Measurements from ENCODE around the gene LIN28B.

Gene LIN28B

DNA sequence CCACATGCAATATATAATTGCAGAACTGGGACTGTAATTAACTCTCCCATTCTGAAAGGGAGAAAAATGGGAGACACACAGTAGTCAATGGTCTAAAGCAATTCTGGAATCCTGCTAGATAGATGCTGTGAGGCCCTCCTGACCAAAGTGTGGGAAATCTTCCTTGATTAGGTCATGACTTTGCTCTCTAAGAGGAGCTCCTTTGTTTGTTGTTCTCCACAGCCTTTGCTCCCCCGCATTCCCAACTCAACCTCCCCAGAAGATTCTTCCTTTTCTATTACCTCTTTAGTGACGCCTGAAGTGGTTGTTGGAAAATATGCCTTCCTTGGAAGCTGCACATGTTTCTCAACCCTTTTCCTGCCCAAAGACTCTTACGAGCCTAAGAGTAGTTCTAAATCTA, 28.8 kb upstream of the LIN28B start:
- no peak overlapping the region for H3K23ac ChIP-seq (ENCODE audit: low read length)
- H3K9me3 ChIP-seq (ENCODE audit: insufficient read depth, low read depth, low read length), result no peaks in the 10 kb centered on the region
- no peak overlapping the region for H3K4ac ChIP-seq (ENCODE audit: low read depth, low read length)
- no peak overlapping the region for H2BK12ac ChIP-seq (ENCODE audit: low read length)
- no peak overlapping the region for H4K8ac ChIP-seq (ENCODE audit: low read depth, low read length)
- no peak overlapping the region for H3K9ac ChIP-seq (ENCODE audit: low read length)
- H2AFZ ChIP-seq (ENCODE audit: insufficient read depth, low read length, poor library complexity), result no peak overlapping the region
- no peaks in the 10 kb centered on the region for H3K36me3 ChIP-seq (ENCODE audit: control insufficient read depth in 1 of 2, insufficient read depth in 2 of 2, low read length in 2 of 2)
- no peak for DNase-seq
- H4K12ac ChIP-seq (ENCODE audit: low read depth, low read length), result no peak overlapping the region
- H3K4me1 ChIP-seq (ENCODE audit: control insufficient read depth in 1 of 2, insufficient read depth in 2 of 2, low read length in 2 of 2), result peaks cover 2 to 4% of the 10 kb centered on the region in 2 experiments
- no peaks in the 10 kb centered on the region for H3K27me3 ChIP-seq (ENCODE audit: insufficient read depth, low read length)
- H3K27ac ChIP-seq (ENCODE audit: low read depth, low read length), result no peak overlapping the region
- no peak overlapping the region for H3K18ac ChIP-seq (ENCODE audit: low read length)
- no peak overlapping the region for H2BK120ac ChIP-seq (ENCODE audit: insufficient read depth, low read length, poor library complexity)
- no peak overlapping the region for H3K4me2 ChIP-seq (ENCODE audit: low read length)
- no peaks in the 10 kb centered on the region for H3K79me1 ChIP-seq (ENCODE audit: low read length)
- no peak overlapping the region for H3K14ac ChIP-seq (ENCODE audit: low read length)
- no peak overlapping the region for H3K4me3 ChIP-seq (ENCODE audit: low read depth, low read length)
- H3K79me2 ChIP-seq (ENCODE audit: control insufficient read depth, insufficient read depth, low read length, poor library complexity), result no peaks in the 10 kb centered on the region
- no peak overlapping the region for H2BK5ac ChIP-seq (ENCODE audit: low read depth, low read length, poor library complexity)
- WGBS (ENCODE audit: extremely low coverage, insufficient coverage, insufficient read length), result no CpG with 5 or more reads among the region's 3 CpGs
- H2AK5ac ChIP-seq (ENCODE audit: low read length), result no peak overlapping the region
- no peak overlapping the region for H4K91ac ChIP-seq (ENCODE audit: low read depth, low read length)

DNA sequence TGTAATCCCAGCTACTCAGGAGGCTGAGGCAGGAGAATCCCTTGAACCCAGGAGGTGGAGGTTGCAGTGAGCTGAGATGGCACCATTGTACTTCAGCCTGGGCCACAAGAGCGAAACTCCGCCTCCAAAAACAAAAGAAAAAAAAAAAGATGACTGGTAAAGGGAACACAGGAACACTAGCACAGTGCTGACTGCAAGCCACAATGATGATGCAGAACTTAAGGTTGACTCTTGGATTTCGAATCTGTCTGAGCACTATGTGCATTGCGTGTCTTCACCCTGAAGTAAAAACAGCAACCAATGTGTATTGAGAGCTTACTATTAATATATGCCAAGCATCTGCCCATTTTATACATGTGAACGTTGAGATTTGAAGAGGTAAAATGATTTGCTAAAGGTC, 27.6 kb upstream of the LIN28B start:
- no peaks in the 10 kb centered on the region for H3K79me1 ChIP-seq (ENCODE audit: low read length)
- H3K18ac ChIP-seq (ENCODE audit: low read length), result no peak overlapping the region
- no peak overlapping the region for H3K14ac ChIP-seq (ENCODE audit: low read length)
- H3K4me1 ChIP-seq (ENCODE audit: control insufficient read depth in 1 of 2, insufficient read depth in 2 of 2, low read length in 2 of 2), result peaks cover 2 to 5% of the 10 kb centered on the region in 2 experiments
- H3K4ac ChIP-seq (ENCODE audit: low read depth, low read length), result no peak overlapping the region
- H3K79me2 ChIP-seq (ENCODE audit: control insufficient read depth, insufficient read depth, low read length, poor library complexity), result no peaks in the 10 kb centered on the region
- H2BK120ac ChIP-seq (ENCODE audit: insufficient read depth, low read length, poor library complexity), result no peak overlapping the region
- no peak overlapping the region for H3K27ac ChIP-seq (ENCODE audit: low read depth, low read length)
- H3K36me3 ChIP-seq (ENCODE audit: control insufficient read depth in 1 of 2, insufficient read depth in 2 of 2, low read length in 2 of 2), result no peaks in the 10 kb centered on the region
- H3K4me3 ChIP-seq (ENCODE audit: low read depth, low read length), result no peak overlapping the region
- H2BK5ac ChIP-seq (ENCODE audit: low read depth, low read length, poor library complexity), result no peak overlapping the region
- H4K8ac ChIP-seq (ENCODE audit: low read depth, low read length), result no peak overlapping the region
- H3K23ac ChIP-seq (ENCODE audit: low read length), result no peak overlapping the region
- no CpG with 5 or more reads among the region's 5 CpGs for WGBS (ENCODE audit: extremely low coverage, insufficient coverage, insufficient read length)
- no peaks in the 10 kb centered on the region for H3K27me3 ChIP-seq (ENCODE audit: insufficient read depth, low read length)
- H2AK5ac ChIP-seq (ENCODE audit: low read length), result no peak overlapping the region
- DNase-seq, result no peak
- H2BK12ac ChIP-seq (ENCODE audit: low read length), result no peak overlapping the region
- no peak overlapping the region for H3K9ac ChIP-seq (ENCODE audit: low read length)
- H4K91ac ChIP-seq (ENCODE audit: low read depth, low read length), result no peak overlapping the region
- H4K12ac ChIP-seq (ENCODE audit: low read depth, low read length), result no peak overlapping the region
- no peak overlapping the region for H2AFZ ChIP-seq (ENCODE audit: insufficient read depth, low read length, poor library complexity)
- no peaks in the 10 kb centered on the region for H3K9me3 ChIP-seq (ENCODE audit: insufficient read depth, low read depth, low read length)
- no peak overlapping the region for H3K4me2 ChIP-seq (ENCODE audit: low read length)

DNA sequence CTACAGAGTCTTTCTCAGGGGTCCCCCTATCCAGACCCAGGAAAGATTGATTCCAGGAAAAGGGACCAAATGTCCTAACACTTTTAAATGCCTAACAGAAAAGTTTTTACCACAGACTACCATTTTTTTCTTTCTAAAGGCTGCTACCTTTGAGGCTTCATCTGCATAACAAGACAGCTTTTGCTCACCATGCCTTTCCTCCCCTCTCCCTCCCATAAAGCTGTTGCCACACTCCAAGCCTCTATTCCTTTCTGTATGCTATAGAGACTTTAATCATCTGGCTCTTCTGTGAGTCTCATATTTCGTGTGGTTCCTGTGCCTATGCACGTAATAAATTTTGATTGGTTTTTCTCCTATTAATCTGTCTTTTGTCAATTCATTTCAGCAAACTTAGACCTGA, 26.0 kb upstream of the LIN28B start:
- Histone ChIP-seq H3K14ac (ENCODE audit: low read length) (no peak overlapping the region), H3K4ac (ENCODE audit: low read depth, low read length) (no peak overlapping the region), H2BK12ac (ENCODE audit: low read length) (no peak overlapping the region), H4K12ac (ENCODE audit: low read depth, low read length) (no peak overlapping the region), H4K8ac (ENCODE audit: low read depth, low read length) (no peak overlapping the region), H2BK120ac (ENCODE audit: insufficient read depth, low read length, poor library complexity) (no peak overlapping the region), H3K79me1 (ENCODE audit: low read length) (no peaks in the 10 kb centered on the region), H3K18ac (ENCODE audit: low read length) (no peak overlapping the region), H3K79me2 (ENCODE audit: control insufficient read depth, insufficient read depth, low read length, poor library complexity) (no peaks in the 10 kb centered on the region), H4K91ac (ENCODE audit: low read depth, low read length) (no peak overlapping the region), H3K9me3 (ENCODE audit: insufficient read depth, low read depth, low read length) (no peaks in the 10 kb centered on the region), H2BK5ac (ENCODE audit: low read depth, low read length, poor library complexity) (no peak overlapping the region), H3K27me3 (ENCODE audit: insufficient read depth, low read length) (no peaks in the 10 kb centered on the region), H2AK5ac (ENCODE audit: low read length) (no peak overlapping the region), H3K27ac (ENCODE audit: low read depth, low read length) (no peak overlapping the region), H3K4me1 (ENCODE audit: control insufficient read depth in 1 of 2, insufficient read depth in 2 of 2, low read length in 2 of 2) (peaks cover 2 to 5% of the 10 kb centered on the region in 2 experiments), H3K23ac (ENCODE audit: low read length) (no peak overlapping the region), H3K4me3 (ENCODE audit: low read depth, low read length) (no peak overlapping the region), H3K36me3 (ENCODE audit: control insufficient read depth in 1 of 2, insufficient read depth in 2 of 2, low read length in 2 of 2) (no peaks in the 10 kb centered on the region), H3K4me2 (ENCODE audit: low read length) (no peak overlapping the region), H3K9ac (ENCODE audit: low read length) (no peak overlapping the region), H2AFZ (ENCODE audit: insufficient read depth, low read length, poor library complexity) (no peak overlapping the region)
- no CpG with 5 or more reads among the region's 2 CpGs for WGBS (ENCODE audit: extremely low coverage, insufficient coverage, insufficient read length)
- no peak for DNase-seq

DNA sequence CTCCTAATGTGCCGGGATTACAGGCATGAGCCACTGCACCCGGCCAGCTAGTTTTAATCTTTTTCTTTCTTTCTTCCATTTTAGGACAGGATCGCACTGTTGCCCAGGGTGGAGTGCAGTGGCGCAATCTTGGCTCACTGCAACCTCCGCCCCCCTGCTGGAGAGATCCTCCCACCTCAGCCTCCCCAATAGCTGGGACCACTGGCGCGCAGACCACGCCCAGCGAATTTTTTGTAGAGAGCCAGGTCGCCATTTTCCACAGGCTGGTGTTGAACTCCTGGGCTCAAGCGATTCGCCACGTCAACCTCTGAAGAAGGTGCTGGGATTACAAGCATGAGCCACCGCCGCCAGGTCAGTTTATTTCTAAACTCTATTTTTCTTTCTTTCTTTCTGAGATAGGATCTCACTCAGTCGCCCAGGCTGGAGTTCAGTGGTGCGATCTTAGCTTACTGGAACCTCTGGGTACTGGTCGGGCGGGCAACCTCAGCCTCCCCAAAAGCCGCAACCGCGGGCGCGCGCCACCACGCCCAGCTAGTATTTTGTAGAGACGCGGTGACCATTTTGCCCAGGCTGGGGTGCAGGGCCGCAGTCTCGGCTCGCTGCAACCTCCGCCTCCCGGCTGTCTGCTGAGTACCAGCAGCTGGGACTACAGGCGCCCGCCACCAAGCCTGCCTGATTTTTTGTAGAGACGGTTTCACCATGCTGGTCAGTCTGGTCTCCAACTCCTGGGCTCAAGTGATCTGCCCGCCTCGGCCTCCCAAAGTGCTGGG, 20.0 kb upstream of the LIN28B start:
- Histone ChIP-seq H4K12ac (ENCODE audit: low read depth, low read length) (no peak overlapping the region), H3K23ac (ENCODE audit: low read length) (no peak overlapping the region), H2AK5ac (ENCODE audit: low read length) (no peak overlapping the region), H2BK5ac (ENCODE audit: low read depth, low read length, poor library complexity) (no peak overlapping the region), H3K27ac (ENCODE audit: low read depth, low read length) (no peak overlapping the region), H3K4ac (ENCODE audit: low read depth, low read length) (no peak overlapping the region), H3K79me2 (ENCODE audit: control insufficient read depth, insufficient read depth, low read length, poor library complexity) (peaks cover 7% of the 10 kb centered on the region), H3K18ac (ENCODE audit: low read length) (no peak overlapping the region), H3K36me3 (ENCODE audit: control insufficient read depth in 1 of 2, insufficient read depth in 2 of 2, low read length in 2 of 2) (no peaks in the 10 kb centered on the region), H4K91ac (ENCODE audit: low read depth, low read length) (no peak overlapping the region), H3K79me1 (ENCODE audit: low read length) (peaks cover 9% of the 10 kb centered on the region), H2BK120ac (ENCODE audit: insufficient read depth, low read length, poor library complexity) (no peak overlapping the region), H3K4me3 (ENCODE audit: low read depth, low read length) (no peak overlapping the region), H2AFZ (ENCODE audit: insufficient read depth, low read length, poor library complexity) (no peak overlapping the region), H3K4me2 (ENCODE audit: low read length) (no peak overlapping the region), H3K27me3 (ENCODE audit: insufficient read depth, low read length) (no peaks in the 10 kb centered on the region), H2BK12ac (ENCODE audit: low read length) (no peak overlapping the region), H3K14ac (ENCODE audit: low read length) (no peak overlapping the region), H3K4me1 (ENCODE audit: control insufficient read depth in 1 of 2, insufficient read depth in 2 of 2, low read length in 2 of 2) (peaks cover 1 to 2% of the 10 kb centered on the region in 2 experiments), H3K9ac (ENCODE audit: low read length) (no peak overlapping the region), H4K8ac (ENCODE audit: low read depth, low read length) (no peak overlapping the region), H3K9me3 (ENCODE audit: insufficient read depth, low read depth, low read length) (no peaks in the 10 kb centered on the region)
- WGBS (ENCODE audit: extremely low coverage, insufficient coverage, insufficient read length), result no CpG with 5 or more reads among the region's 38 CpGs
- DNase-seq, result peak; percentile 84 to 85
